Lower leg skin (tissue), 4 donors: ENCODE data around the gene CCL1. TPM values are rescaled to one million over a fixed set of nuclear protein-coding genes. Genes with fewer than 3 reads are reported as not detected.

ENCODE experiments used
- DNase-seq, 2 donors: peaks; one replicate each; pipeline ENCODE4 v3.0.0-alpha.2; 2019; ENCODE audit warnings: low spot score in 2 of 2
- H3K4me3 ChIP-seq: fragments of 200-600 bp; sonication (generic); 2 replicates; pipeline ENCODE4 v1.5.1; 2017; ENCODE audit warnings: mild to moderate bottlenecking, low read depth; ENCODE audit not compliant: poor library complexity, severe bottlenecking
- POLR2A ChIP-seq, 2 donors: fragments of 450-650 bp; IDR thresholded peaks; one replicate each; pipeline ENCODE4 v1.6.1; 2016 to 2017; ENCODE audit warnings: antibody characterized with exemption in 2 of 2, mild to moderate bottlenecking in 1 of 2, moderate library complexity in 1 of 2
- WGBS, 2 donors: methylation state at CpG; one replicate each; pipeline ENCODE4 v1.1.5; 2018; 5-methylcytosine and 5-hydroxymethylcytosine counted together
- intact Hi-C: fragments of 100-400 bp; cut with DNase I; formaldehyde crosslinking; loops from one replicate; pipeline ENCODE4 v1.15.0; 2023; ENCODE audit warnings: low total_unique reads
- total RNA-seq, 4 donors: library from RNA; depleted of rRNA; stranded (reverse); fragments of >200 nt; gene quantifications; one replicate each; pipeline ENCODE4 v1.1.0, GENCODE V29; 2016
- TF ChIP-seq, protein P1 (sequence below), 3 donors: fragments of 450-650 bp; IDR thresholded peaks; one replicate each; pipeline ENCODE4 v1.5.1; 2016; ENCODE audit warnings: antibody characterized with exemption in 3 of 3, mild to moderate bottlenecking in 3 of 3, moderate library complexity in 2 of 3

The CCL1 gene, protein sequence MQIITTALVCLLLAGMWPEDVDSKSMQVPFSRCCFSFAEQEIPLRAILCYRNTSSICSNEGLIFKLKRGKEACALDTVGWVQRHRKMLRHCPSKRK
- total RNA-seq, result not detected

DNA sequence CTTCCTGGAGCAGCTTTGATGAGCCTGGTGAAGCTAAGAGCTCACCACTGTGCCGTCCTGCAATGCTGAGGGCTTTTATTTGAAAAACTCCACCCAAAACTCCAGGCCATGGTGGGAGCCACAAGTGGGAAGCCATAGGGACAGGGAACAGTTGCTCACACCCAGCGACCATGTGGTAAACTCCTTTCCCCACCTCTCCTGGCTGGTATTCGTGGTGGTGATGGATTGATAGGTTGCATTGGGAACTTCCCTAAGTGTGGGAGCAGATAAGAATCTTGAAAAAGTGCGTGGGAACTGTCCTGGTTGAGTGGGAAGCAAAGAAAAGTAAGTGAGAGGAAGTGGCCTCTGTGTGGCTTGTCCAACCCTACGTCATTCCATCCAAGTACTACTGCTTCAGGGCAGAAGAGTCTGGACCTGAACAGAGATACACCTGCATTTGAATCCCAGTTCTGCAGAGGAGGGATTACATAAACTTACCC is at the start of gene CCL1:
CCL1 (minus strand) TSS at position 51 of the 479 bp plus-strand sequence. CDS start 72 bp downstream, outside the sequence.
- intact Hi-C loops, result loop anchor here (2.0 kb wide), 1 partner anchor 164 kb away; no protein-coding TSS in a partner anchor
- DNase-seq, result no peak
- no peak within 1 kb of the TSS for H3K4me3 ChIP-seq
- WGBS, 2 donors, result 41 to 50% methylated on average over 5 of the region's 5 CpGs
- no peak for TF ChIP-seq POLR2A (IDR thresholded peaks at IDR 0.05)
- TF ChIP-seq, protein P1, sequence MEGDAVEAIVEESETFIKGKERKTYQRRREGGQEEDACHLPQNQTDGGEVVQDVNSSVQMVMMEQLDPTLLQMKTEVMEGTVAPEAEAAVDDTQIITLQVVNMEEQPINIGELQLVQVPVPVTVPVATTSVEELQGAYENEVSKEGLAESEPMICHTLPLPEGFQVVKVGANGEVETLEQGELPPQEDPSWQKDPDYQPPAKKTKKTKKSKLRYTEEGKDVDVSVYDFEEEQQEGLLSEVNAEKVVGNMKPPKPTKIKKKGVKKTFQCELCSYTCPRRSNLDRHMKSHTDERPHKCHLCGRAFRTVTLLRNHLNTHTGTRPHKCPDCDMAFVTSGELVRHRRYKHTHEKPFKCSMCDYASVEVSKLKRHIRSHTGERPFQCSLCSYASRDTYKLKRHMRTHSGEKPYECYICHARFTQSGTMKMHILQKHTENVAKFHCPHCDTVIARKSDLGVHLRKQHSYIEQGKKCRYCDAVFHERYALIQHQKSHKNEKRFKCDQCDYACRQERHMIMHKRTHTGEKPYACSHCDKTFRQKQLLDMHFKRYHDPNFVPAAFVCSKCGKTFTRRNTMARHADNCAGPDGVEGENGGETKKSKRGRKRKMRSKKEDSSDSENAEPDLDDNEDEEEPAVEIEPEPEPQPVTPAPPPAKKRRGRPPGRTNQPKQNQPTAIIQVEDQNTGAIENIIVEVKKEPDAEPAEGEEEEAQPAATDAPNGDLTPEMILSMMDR (IDR thresholded peaks at IDR 0.05), result no peak

DNA sequence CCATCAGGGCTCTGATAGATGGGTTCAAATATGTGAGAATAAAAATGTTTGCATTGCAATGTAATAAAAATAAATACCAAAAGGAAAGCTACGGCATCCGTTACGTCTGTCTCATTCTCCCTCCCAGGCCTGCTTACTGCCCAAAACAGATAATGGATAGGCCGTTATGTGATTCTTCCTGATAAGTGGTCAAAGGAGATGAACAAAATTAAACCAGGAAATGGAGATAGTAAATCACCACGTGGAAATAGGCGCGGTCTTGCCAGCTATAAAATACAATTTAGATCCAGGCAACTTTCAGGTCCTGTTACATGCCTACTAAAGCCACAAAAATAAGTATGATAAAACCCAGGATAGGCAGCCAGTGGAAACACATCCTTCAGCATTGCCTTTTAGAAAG is 49.5 kb upstream of the CCL1 start:
- intact Hi-C loops, result no loop called here
- TF ChIP-seq, protein P1 (IDR thresholded peaks at IDR 0.05), result no peak
- TF ChIP-seq POLR2A (IDR thresholded peaks at IDR 0.05), result no peak
- 51 to 59% methylated on average over 7 of the region's 7 CpGs for WGBS, 2 donors
- H3K4me3 ChIP-seq, result no peak overlapping the region
- DNase-seq, result no peak

DNA sequence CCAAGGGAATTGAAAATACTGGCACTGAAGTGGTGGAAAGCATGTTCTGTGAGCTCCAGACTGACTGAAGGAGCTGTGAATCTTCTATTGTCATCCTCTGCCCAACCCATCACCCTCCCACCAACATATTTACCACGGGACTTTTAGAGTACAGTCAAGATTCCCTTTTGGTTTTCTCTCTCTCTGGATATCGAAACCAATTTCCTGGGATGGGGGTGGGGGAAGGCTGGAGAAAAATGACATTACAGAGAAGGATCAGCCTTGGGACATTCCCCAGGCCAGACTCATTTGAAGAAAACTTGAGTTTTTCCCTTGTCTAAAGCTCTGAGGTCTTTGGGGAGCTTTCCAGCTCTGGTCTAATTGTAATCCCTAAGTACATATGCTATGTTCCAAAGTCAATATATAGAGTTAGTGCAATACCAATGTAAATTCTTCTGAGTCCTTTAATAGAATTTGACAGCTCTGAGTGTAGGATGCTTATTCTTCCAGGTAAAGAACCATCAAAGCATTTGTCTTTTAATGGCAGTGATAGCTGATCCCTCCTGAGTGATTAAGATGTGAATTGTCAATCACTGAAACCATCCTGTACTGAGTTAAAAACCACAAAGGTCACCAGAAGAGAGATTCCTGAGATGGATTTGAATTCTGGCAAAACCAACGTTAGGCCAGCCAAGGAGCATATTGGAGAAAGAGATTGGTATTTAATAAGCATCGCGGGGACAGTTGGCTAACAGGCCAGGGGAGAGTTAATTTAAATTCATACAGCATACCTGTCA is 48.8 kb upstream of the CCL1 start:
- DNase-seq, result no peak
- intact Hi-C loops, result no loop called here
- TF ChIP-seq POLR2A (IDR thresholded peaks at IDR 0.05), result no peak
- TF ChIP-seq, protein P1 (IDR thresholded peaks at IDR 0.05), result no peak
- no peak overlapping the region for H3K4me3 ChIP-seq
- 41 to 56% methylated on average over 3 to 5 of the region's 5 CpGs for WGBS, 2 donors

DNA sequence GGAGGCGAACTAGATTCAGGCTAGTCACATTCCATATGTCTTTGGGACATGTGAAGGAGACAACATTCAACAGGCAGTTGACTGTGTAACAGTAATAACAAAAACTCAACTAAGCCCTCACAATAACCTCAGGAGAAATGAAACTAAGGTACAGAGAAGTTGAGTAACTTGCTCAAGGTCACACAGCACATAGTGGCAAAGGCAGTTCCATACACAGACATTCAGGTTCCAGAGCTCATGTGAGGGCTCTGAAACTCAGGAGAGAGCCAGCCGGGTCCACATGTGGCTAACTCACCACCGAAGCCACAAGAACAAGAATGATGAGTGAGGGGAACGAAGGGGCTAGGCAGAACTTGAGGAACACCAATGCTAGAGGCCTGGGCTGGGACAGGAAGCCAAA is 46.3 kb upstream of the CCL1 start:
- intact Hi-C loops, result no loop called here
- TF ChIP-seq, protein P1 (IDR thresholded peaks at IDR 0.05), result no peak
- TF ChIP-seq POLR2A (IDR thresholded peaks at IDR 0.05), result no peak
- no peak for DNase-seq
- WGBS, 2 donors, result 79 to 82% methylated on average over 4 of the region's 4 CpGs
- no peak overlapping the region for H3K4me3 ChIP-seq

DNA sequence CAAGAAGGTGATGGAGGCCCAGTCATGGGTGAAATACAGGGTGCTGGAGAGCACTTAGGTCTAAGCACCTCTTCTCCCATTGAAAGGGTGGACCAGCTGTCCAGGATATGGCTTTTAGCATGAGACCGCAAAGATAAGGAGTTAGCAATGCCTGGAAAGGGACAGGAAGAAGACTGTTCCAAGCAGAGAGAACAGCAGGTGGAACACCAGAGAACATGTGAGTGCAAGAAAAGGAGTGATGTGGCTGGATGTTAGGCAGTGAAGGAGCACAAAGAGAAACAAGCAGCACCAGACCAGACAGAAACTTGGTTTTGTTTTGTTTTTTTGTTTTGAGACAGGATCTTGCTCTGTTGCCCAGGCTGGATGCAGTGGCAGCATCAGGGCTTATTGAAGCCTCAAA is 45.4 kb upstream of the CCL1 start:
- WGBS, 2 donors, result 72 to 82% methylated on average over 1 of the region's 1 CpG
- TF ChIP-seq, protein P1 (IDR thresholded peaks at IDR 0.05), result no peak
- no peak for TF ChIP-seq POLR2A (IDR thresholded peaks at IDR 0.05)
- intact Hi-C loops, result no loop called here
- no peak overlapping the region for H3K4me3 ChIP-seq
- DNase-seq, result no peak
